Peyer's patch (tissue), 4 donors: ENCODE data around the gene NARS2. TPM values are rescaled to one million over a fixed set of nuclear protein-coding genes. Genes with fewer than 3 reads are reported as not detected.
A peak's percentile ranks its signal among the peaks of the same experiment; 100 is the strongest.

Experiments
- DNase-seq, 3 donors: peaks; one replicate each; pipeline ENCODE4 v3.0.0-alpha.2; 2017 to 2019
- H3K27ac ChIP-seq, 4 donors: fragments of 200-600 bp; sonication (generic); one replicate each; pipeline ENCODE4 v1.5.1; 2016 to 2019
- H3K27me3 ChIP-seq, 2 donors: fragments of 200-600 bp; sonication (generic); one replicate each; pipeline ENCODE4 v1.5.1; 2019
- H3K36me3 ChIP-seq, 3 donors: fragments of 200-600 bp; sonication (generic); one replicate each; pipeline ENCODE4 v1.5.1; 2016 to 2019
- H3K4me1 ChIP-seq, 4 donors: fragments of 200-600 bp; sonication (generic); one replicate each; pipeline ENCODE4 v1.5.1; 2016 to 2019
- H3K4me3 ChIP-seq, 4 donors: fragments of 200-600 bp; sonication (generic); 1 replicate in 3 of 4; 2 replicates in 1 of 4; pipeline ENCODE4 v1.5.1; 2016 to 2019; ENCODE audit warnings: mild to moderate bottlenecking in 1 of 4
- H3K9me3 ChIP-seq, 4 donors: fragments of 200-600 bp; sonication (generic); one replicate each; pipeline ENCODE4 v1.5.1; 2016 to 2019; ENCODE audit warnings: mild to moderate bottlenecking in 1 of 4
- POLR2A ChIP-seq, 2 donors: fragments of 450-650 bp; IDR thresholded peaks; one replicate each; pipeline ENCODE4 v1.5.1; 2017; ENCODE audit warnings: antibody characterized with exemption in 2 of 2, mild to moderate bottlenecking in 2 of 2, moderate library complexity in 2 of 2
- total RNA-seq, 4 donors: library from RNA; depleted of rRNA; stranded (reverse); fragments of >200 nt; gene quantifications; one replicate each; pipeline ENCODE4 v1.1.0, GENCODE V29; 2016
- TF ChIP-seq, protein P1 (sequence below), 6 experiments: fragments of 450-650 bp in 4 of 6; fragments of 200-600 bp in 2 of 6; sonication (generic) in 1 of 6; IDR thresholded peaks; one replicate each; pipeline ENCODE4 v1.5.1; 2017 to 2019; ENCODE audit warnings: antibody characterized with exemption in 6 of 6, mild to moderate bottlenecking in 3 of 6, moderate library complexity in 1 of 6

NARS2 gene
- total RNA-seq, 4 donors from 2014 or later: 7.7 to 28.9 (median 10.7) TPM

GRCh38 chr11:78595436-78596130 lies 20.9 kb upstream of the NARS2 start:
- Histone ChIP-seq H3K4me1 (no peaks in the 10 kb centered on the region), H3K27ac (no peak overlapping the region), H3K9me3 (no peaks in the 10 kb centered on the region), H3K27me3 (no peaks in the 10 kb centered on the region), H3K36me3 (no peaks in the 10 kb centered on the region), H3K4me3 (no peak overlapping the region)
- no peak for DNase-seq
- no peak for TF ChIP-seq POLR2A (IDR thresholded peaks at IDR 0.05)
- TF ChIP-seq, protein P1, sequence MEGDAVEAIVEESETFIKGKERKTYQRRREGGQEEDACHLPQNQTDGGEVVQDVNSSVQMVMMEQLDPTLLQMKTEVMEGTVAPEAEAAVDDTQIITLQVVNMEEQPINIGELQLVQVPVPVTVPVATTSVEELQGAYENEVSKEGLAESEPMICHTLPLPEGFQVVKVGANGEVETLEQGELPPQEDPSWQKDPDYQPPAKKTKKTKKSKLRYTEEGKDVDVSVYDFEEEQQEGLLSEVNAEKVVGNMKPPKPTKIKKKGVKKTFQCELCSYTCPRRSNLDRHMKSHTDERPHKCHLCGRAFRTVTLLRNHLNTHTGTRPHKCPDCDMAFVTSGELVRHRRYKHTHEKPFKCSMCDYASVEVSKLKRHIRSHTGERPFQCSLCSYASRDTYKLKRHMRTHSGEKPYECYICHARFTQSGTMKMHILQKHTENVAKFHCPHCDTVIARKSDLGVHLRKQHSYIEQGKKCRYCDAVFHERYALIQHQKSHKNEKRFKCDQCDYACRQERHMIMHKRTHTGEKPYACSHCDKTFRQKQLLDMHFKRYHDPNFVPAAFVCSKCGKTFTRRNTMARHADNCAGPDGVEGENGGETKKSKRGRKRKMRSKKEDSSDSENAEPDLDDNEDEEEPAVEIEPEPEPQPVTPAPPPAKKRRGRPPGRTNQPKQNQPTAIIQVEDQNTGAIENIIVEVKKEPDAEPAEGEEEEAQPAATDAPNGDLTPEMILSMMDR (IDR thresholded peaks at IDR 0.05): no peak

GRCh38 chr11:78594814-78595213 lies 20.1 kb upstream of the NARS2 start:
- Histone ChIP-seq H3K4me3 (no peak overlapping the region), H3K4me1 (no peaks in the 10 kb centered on the region), H3K27ac (no peak overlapping the region), H3K36me3 (no peaks in the 10 kb centered on the region), H3K27me3 (no peaks in the 10 kb centered on the region), H3K9me3 (no peaks in the 10 kb centered on the region)
- TF ChIP-seq, protein P1 (IDR thresholded peaks at IDR 0.05): no peak
- no peak for DNase-seq

GRCh38 chr11:78588517-78588916 lies 13.9 kb upstream of the NARS2 start:
- Histone ChIP-seq H3K4me3 (no peak overlapping the region), H3K36me3 (no peaks in the 10 kb centered on the region), H3K27ac (no peak overlapping the region), H3K4me1 (no peaks in the 10 kb centered on the region), H3K9me3 (peaks cover 0 to 14% (median 0%) of the 10 kb centered on the region in 4 donors), H3K27me3 (no peaks in the 10 kb centered on the region)
- no peak for DNase-seq
- no peak for TF ChIP-seq POLR2A (IDR thresholded peaks at IDR 0.05)
- TF ChIP-seq, protein P1 (IDR thresholded peaks at IDR 0.05): no peak

- H3K36me3 ChIP-seq: no peaks in the 10 kb centered on the region
- DNase-seq: no peak
- peaks cover 0 to 18% (median 0%) of the 10 kb centered on the region in 4 donors for H3K9me3 ChIP-seq
- no peak overlapping the region for H3K27ac ChIP-seq
- H3K27me3 ChIP-seq: no peaks in the 10 kb centered on the region
- H3K4me1 ChIP-seq: no peaks in the 10 kb centered on the region
- no peak overlapping the region for H3K4me3 ChIP-seq
- TF ChIP-seq, protein P1 (IDR thresholded peaks at IDR 0.05): no peak
- TF ChIP-seq POLR2A (IDR thresholded peaks at IDR 0.05): no peak
These were observed 12.8 kb upstream of the NARS2 start for GRCh38 chr11:78587446-78587845.

DNA sequence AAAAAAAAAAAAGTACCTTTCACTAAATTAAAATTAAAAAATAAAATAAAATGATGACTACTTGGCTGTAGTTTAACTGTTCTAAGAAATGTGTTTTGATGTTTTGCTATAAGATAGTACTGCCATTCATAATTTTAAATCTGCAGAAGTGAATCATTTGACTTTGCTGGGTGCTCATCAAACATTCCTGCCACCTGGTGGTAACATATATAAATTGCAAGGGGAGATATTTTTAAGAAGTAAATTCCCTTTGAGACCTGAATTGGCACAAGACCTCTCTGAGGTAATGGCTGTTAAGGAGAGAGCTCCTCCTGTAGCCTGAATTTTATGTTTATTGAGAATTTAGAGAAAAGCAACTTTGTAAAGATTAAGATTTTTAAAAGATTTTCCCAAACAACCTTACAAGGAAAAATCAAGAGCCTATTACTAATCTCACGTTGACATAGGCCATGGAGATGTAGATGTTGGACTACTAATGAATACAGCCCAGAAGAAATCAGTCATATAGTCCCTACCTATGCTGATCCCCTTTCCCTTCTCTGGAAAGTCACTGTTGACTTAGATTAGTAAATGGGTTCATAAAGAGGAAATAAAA lies 11.9 kb upstream of the NARS2 start:
- no peak for DNase-seq
- no peaks in the 10 kb centered on the region for H3K4me1 ChIP-seq
- peaks cover 0 to 18% (median 0%) of the 10 kb centered on the region in 4 donors for H3K9me3 ChIP-seq
- TF ChIP-seq POLR2A (IDR thresholded peaks at IDR 0.05): no peak
- TF ChIP-seq, protein P1 (IDR thresholded peaks at IDR 0.05): peak; percentile 33 to 64 (median 62)
- no peak overlapping the region for H3K4me3 ChIP-seq
- no peaks in the 10 kb centered on the region for H3K27me3 ChIP-seq
- H3K36me3 ChIP-seq: no peaks in the 10 kb centered on the region
- H3K27ac ChIP-seq: no peak overlapping the region
